C4-2B (cell line): ENCODE data around the gene TRIM8.

ENCODE experiments used
- CTCF ChIP-seq: fragments of 450-650 bp; conservative IDR thresholded peaks from 2 replicates; pipeline ENCODE4 v1.5.1; 2017; ENCODE audit warnings: mild to moderate bottlenecking
- ZFX ChIP-seq: fragments of 450-650 bp; IDR thresholded peaks from 2 replicates; pipeline ENCODE4 v1.6.1; 2017

GRCh38 chr10:102653060-102653459, 8.8 kb downstream of the TRIM8 start:
- no peak for TF ChIP-seq CTCF
- no peak for TF ChIP-seq ZFX
